A549 (cell line): ENCODE measurements around the gene PDIA5.

Experiments used
- BHLHE40 ChIP-seq: IDR thresholded peaks from 2 replicates; pipeline ENCODE4 v1.6.1; 2012; ENCODE audit warnings: low read depth, low read length, inconsistent platforms
- NR3C1 ChIP-seq: fragments of >200 bp; sonication (Bioruptor Twin); formaldehyde crosslinking; IDR thresholded peaks from 3 replicates; pipeline ENCODE4 v1.6.1; 2017
- POLR2A ChIP-seq: IDR thresholded peaks from 2 replicates; pipeline ENCODE4 v1.6.1; 2012; ENCODE audit warnings: mild to moderate bottlenecking, low read length
- RNF2 ChIP-seq: fragments of 200-600 bp; sonication (generic); IDR thresholded peaks from 2 replicates; pipeline ENCODE4 v1.6.1; 2016; ENCODE audit warnings: low read depth, mild to moderate bottlenecking, antibody characterized with exemption, moderate library complexity, borderline replicate concordance
- ZNF302 ChIP-seq: fragments of 250-450 bp; sonication (Bioruptor Pico); IDR thresholded peaks from 2 replicates; pipeline ENCODE4 v1.9.0; 2021; ENCODE audit warnings: inconsistent platforms, mild to moderate bottlenecking, moderate library complexity
- TF ChIP-seq, protein P1 (sequence below): fragments of >200 bp; sonication (Bioruptor Twin); formaldehyde crosslinking; IDR thresholded peaks from 3 replicates; pipeline ENCODE4 v1.5.1; 2016
- TF ChIP-seq, protein P2 (sequence below): fragments of >200 bp; sonication (Bioruptor Twin); formaldehyde crosslinking; IDR thresholded peaks from 2 replicates; pipeline ENCODE4 v1.6.1; 2016

DNA sequence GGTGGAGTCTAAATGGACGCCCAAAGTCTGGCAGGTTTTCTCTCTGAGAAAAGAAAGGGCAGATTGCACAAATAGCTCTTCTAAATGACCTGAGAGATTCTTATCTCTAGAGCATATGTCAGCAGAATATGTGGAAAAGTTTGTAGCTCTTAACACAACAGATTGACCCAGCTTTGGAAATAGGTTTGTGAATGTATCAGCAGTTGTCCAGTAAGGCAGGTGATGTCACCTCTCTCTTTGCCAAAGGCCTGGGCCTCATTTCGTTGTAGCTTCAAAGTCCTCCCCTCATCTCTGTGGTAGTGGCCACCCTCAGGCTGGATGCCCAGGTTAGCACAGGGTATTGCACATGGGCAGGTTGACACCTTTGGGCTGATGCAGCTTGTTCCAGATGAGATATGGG, 36.0 kb downstream of the PDIA5 start:
- TF ChIP-seq, protein P1, sequence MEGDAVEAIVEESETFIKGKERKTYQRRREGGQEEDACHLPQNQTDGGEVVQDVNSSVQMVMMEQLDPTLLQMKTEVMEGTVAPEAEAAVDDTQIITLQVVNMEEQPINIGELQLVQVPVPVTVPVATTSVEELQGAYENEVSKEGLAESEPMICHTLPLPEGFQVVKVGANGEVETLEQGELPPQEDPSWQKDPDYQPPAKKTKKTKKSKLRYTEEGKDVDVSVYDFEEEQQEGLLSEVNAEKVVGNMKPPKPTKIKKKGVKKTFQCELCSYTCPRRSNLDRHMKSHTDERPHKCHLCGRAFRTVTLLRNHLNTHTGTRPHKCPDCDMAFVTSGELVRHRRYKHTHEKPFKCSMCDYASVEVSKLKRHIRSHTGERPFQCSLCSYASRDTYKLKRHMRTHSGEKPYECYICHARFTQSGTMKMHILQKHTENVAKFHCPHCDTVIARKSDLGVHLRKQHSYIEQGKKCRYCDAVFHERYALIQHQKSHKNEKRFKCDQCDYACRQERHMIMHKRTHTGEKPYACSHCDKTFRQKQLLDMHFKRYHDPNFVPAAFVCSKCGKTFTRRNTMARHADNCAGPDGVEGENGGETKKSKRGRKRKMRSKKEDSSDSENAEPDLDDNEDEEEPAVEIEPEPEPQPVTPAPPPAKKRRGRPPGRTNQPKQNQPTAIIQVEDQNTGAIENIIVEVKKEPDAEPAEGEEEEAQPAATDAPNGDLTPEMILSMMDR, result no peak
- TF ChIP-seq ZNF302 (CRISPR knock-in tag) (no peak), BHLHE40 (no peak), RNF2 (no peak), POLR2A (no peak), NR3C1 (no peak)
- TF ChIP-seq, protein P2, sequence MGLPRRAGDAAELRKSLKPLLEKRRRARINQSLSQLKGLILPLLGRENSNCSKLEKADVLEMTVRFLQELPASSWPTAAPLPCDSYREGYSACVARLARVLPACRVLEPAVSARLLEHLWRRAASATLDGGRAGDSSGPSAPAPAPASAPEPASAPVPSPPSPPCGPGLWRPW, result no peak
